Caco-2 (cell line): ENCODE data around the gene PTPRG. TPM values are rescaled to one million over a fixed set of nuclear protein-coding genes. Genes with fewer than 3 reads are reported as not detected.

Experiments
- BruUV-seq: library from RNA; stranded (reverse); fragments of 400-500 nt; replicated peaks from 2 replicates; lab custom pipeline; 2021; lab: Mats Ljungman, UMichigan
- CTCF ChIA-PET: fragments of 300-600 bp; sonication (Branson Sonifier 250); formaldehyde crosslinking; loops from one replicate; lab custom pipeline; 2022; ENCODE audit warnings: antibody characterized with exemption; lab: Charles Lee
- POLR2A ChIA-PET: fragments of 300-600 bp; sonication (Branson Sonifier 250); formaldehyde crosslinking; loops from one replicate; lab custom pipeline; 2022; ENCODE audit warnings: antibody characterized with exemption; lab: Charles Lee
- DNase-seq, 2 experiments: peaks; one replicate each; pipeline versions ENCODE4 v3.0.0 to v3.0.0-alpha.2; 2020 to 2022
- H3K27me3 ChIP-seq: replicated peaks from 2 replicates; pipeline ENCODE4 v1.6.0; 2011; ENCODE audit warnings: low read length; ENCODE audit not compliant: control insufficient read depth, insufficient read depth
- H3K36me3 ChIP-seq: 2 replicates; pipeline ENCODE4 v1.5.1; 2011; ENCODE audit warnings: low read length; ENCODE audit not compliant: control insufficient read depth, insufficient read depth
- H3K4me1 ChIP-seq: fragments of 250-450 bp; sonication (Bioruptor Pico); 2 replicates; pipeline ENCODE4 v1.5.1; 2020; ENCODE audit warnings: mild to moderate bottlenecking
- H3K4me3 ChIP-seq: 2 replicates; pipeline ENCODE4 v1.5.1; 2011; ENCODE audit warnings: low read depth, mild to moderate bottlenecking, control low read depth, low read length
- H3K9me3 ChIP-seq: fragments of 250-450 bp; sonication (Bioruptor Pico); 2 replicates; pipeline ENCODE4 v1.5.1; 2020; ENCODE audit warnings: mild to moderate bottlenecking, moderate library complexity
- H3K27ac Mint-ChIP-seq: one replicate; pipeline ENCODE4 v1.8.0; 2022; ENCODE audit warnings: mixed read lengths; ENCODE audit not compliant: unreplicated experiment
- H3K27me3 Mint-ChIP-seq: one replicate; pipeline ENCODE4 v1.8.0; 2022; ENCODE audit warnings: mixed read lengths; ENCODE audit not compliant: insufficient read depth, unreplicated experiment
- H3K36me3 Mint-ChIP-seq: one replicate; pipeline ENCODE4 v1.8.0; 2022; ENCODE audit warnings: mild to moderate bottlenecking, mixed read lengths; ENCODE audit not compliant: insufficient read depth, unreplicated experiment
- H3K4me1 Mint-ChIP-seq: one replicate; pipeline ENCODE4 v1.8.0; 2022; ENCODE audit warnings: low read depth, mixed read lengths; ENCODE audit not compliant: unreplicated experiment
- H3K4me3 Mint-ChIP-seq: one replicate; pipeline ENCODE4 v1.8.0; 2022; ENCODE audit warnings: mild to moderate bottlenecking, moderate library complexity, mixed read lengths; ENCODE audit not compliant: unreplicated experiment
- H3K9me3 Mint-ChIP-seq: one replicate; pipeline ENCODE4 v1.8.0; 2022; ENCODE audit warnings: mixed read lengths; ENCODE audit not compliant: unreplicated experiment
- intact Hi-C: fragments of 100-400 bp; cut with micrococcal nuclease; formaldehyde crosslinking; loops from one replicate; pipeline ENCODE4 v1.10.0; 2022; ENCODE audit not compliant: unreplicated experiment
- total RNA-seq: library from RNA; stranded (reverse); gene quantifications from 2 replicates; pipeline ENCODE4 v1.2.3, GENCODE V29; 2022
- TF ChIP-seq, protein P1 (sequence below), 2 experiments: fragments of 200-600 bp in 1 of 2; IDR thresholded peaks; 1 replicate in 1 of 2; 2 replicates in 1 of 2; pipeline versions ENCODE4 v1.5.1 to v1.8.0; 2011 to 2022; ENCODE audit warnings: antibody characterized with exemption in 1 of 2, control low read depth in 1 of 2, inconsistent platforms in 1 of 2, low read depth in 1 of 2, low read length in 1 of 2, mild to moderate bottlenecking in 1 of 2, moderate library complexity in 1 of 2; ENCODE audit not compliant: insufficient read depth in 1 of 2, severe bottlenecking in 1 of 2, unreplicated experiment in 1 of 2

Gene PTPRG
- total RNA-seq, 1 experiment from 2014 or later: 46.4 TPM

DNA sequence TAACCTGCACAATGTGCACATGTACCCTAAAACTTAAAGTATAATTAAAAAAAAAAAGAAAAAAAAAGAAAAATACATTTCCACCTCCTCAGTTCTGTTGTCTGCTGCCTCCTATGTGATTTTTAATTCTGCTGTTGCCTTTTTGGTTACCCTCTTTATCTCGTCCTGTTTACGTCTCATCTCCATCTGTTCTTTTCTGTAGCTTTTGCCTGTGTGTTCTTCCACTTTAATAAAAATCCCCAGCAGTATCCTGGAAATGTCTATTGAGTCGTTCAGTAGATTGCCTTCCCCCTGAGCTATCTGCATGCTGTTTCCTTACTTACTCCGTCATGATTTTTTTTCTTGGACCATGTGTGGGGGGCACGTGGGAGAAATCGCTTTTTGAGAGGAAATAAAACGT, 509.5 kb downstream of the PTPRG start:
- Mint-ChIP-seq H3K36me3 (peaks cover 9% of the 10 kb centered on the region), H3K27me3 (no peaks in the 10 kb centered on the region), H3K27ac (no peak overlapping the region), H3K4me1 (peaks cover 6% of the 10 kb centered on the region), H3K9me3 (no peaks in the 10 kb centered on the region), H3K4me3 (no peak overlapping the region)
- no peak for DNase-seq
- ChIA-PET CTCF (no interaction called here), POLR2A (no interaction called here)
- Histone ChIP-seq H3K36me3 (no peaks in the 10 kb centered on the region), H3K27me3 (no peaks in the 10 kb centered on the region), H3K4me3 (no peak overlapping the region), H3K4me1 (no peaks in the 10 kb centered on the region), H3K9me3 (no peaks in the 10 kb centered on the region)
- no TSS peak for BruUV-seq
- TF ChIP-seq, protein P1, sequence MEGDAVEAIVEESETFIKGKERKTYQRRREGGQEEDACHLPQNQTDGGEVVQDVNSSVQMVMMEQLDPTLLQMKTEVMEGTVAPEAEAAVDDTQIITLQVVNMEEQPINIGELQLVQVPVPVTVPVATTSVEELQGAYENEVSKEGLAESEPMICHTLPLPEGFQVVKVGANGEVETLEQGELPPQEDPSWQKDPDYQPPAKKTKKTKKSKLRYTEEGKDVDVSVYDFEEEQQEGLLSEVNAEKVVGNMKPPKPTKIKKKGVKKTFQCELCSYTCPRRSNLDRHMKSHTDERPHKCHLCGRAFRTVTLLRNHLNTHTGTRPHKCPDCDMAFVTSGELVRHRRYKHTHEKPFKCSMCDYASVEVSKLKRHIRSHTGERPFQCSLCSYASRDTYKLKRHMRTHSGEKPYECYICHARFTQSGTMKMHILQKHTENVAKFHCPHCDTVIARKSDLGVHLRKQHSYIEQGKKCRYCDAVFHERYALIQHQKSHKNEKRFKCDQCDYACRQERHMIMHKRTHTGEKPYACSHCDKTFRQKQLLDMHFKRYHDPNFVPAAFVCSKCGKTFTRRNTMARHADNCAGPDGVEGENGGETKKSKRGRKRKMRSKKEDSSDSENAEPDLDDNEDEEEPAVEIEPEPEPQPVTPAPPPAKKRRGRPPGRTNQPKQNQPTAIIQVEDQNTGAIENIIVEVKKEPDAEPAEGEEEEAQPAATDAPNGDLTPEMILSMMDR (IDR thresholded peaks at IDR 0.05; ENCODE audit: insufficient read depth in 1 of 2, low read depth in 1 of 2, low read length in 1 of 2, severe bottlenecking in 1 of 2, unreplicated experiment in 1 of 2): no peak
- intact Hi-C loops: no loop called here

DNA sequence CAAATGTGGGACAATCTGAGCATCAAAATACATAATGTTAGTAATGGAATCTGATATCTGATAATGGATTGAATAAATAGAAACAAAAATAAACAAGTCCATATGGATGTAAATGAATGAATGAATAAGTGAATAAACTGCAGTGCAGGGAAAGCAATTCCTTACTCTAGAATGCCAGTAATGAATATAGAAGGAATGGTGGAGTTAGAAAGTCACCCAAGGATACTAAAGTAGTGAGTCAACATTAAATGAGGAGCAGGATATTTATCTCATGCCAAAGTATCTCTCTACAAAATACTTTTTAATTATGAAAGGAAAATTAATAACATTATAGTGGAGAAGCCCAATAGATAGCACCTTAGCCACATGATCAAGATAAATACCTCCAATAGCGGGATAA, 511.7 kb downstream of the PTPRG start:
- BruUV-seq: no TSS peak
- Histone ChIP-seq H3K36me3 (no peaks in the 10 kb centered on the region), H3K27me3 (no peaks in the 10 kb centered on the region), H3K4me1 (no peaks in the 10 kb centered on the region), H3K4me3 (no peak overlapping the region), H3K9me3 (no peaks in the 10 kb centered on the region)
- H3K4me1 Mint-ChIP-seq: peaks cover 6% of the 10 kb centered on the region
- intact Hi-C loops: no loop called here
- no peaks in the 10 kb centered on the region for H3K27me3 Mint-ChIP-seq
- H3K27ac Mint-ChIP-seq: no peak overlapping the region
- DNase-seq: no peak
- TF ChIP-seq, protein P1 (IDR thresholded peaks at IDR 0.05; ENCODE audit: insufficient read depth in 1 of 2, low read depth in 1 of 2, low read length in 1 of 2, severe bottlenecking in 1 of 2, unreplicated experiment in 1 of 2): no peak
- POLR2A ChIA-PET: no interaction called here
- H3K36me3 Mint-ChIP-seq: peaks cover 11% of the 10 kb centered on the region
- no peaks in the 10 kb centered on the region for H3K9me3 Mint-ChIP-seq
- CTCF ChIA-PET: no interaction called here
- H3K4me3 Mint-ChIP-seq: no peak overlapping the region

DNA sequence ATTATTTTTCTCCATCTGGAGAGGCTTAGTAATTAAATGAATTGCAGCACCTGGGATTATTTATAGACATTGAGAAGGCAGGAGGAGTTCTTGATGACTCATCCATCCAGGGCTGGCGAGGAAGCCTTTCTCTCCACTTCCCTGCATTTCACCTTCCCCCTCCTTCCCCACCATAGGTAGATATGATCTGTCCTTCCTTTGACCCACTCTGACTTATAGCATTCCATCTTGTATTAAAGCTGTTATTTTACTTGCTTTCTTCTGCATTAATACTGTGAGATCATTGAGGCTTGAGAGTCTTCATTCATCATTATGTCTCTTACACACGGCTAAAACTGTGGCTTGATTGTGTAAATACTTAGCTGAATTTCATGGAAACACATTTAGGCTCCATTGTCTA, 523.2 kb downstream of the PTPRG start:
- H3K27me3 Mint-ChIP-seq: no peaks in the 10 kb centered on the region
- Histone ChIP-seq H3K4me3 (no peak overlapping the region), H3K27me3 (no peaks in the 10 kb centered on the region), H3K36me3 (no peaks in the 10 kb centered on the region), H3K4me1 (no peaks in the 10 kb centered on the region), H3K9me3 (no peaks in the 10 kb centered on the region)
- TF ChIP-seq, protein P1 (IDR thresholded peaks at IDR 0.05; ENCODE audit: insufficient read depth in 1 of 2, low read depth in 1 of 2, low read length in 1 of 2, severe bottlenecking in 1 of 2, unreplicated experiment in 1 of 2): no peak
- BruUV-seq: no TSS peak
- H3K36me3 Mint-ChIP-seq: peaks cover 5% of the 10 kb centered on the region
- H3K4me1 Mint-ChIP-seq: no peaks in the 10 kb centered on the region
- intact Hi-C loops: no loop called here
- no peak overlapping the region for H3K27ac Mint-ChIP-seq
- no peaks in the 10 kb centered on the region for H3K9me3 Mint-ChIP-seq
- DNase-seq: no peak
- POLR2A ChIA-PET: no interaction called here
- CTCF ChIA-PET: no interaction called here
- H3K4me3 Mint-ChIP-seq: no peak overlapping the region
